Stimulated activated CD4-positive, alpha-beta T cell treated with anti-CD3 and anti-CD28 coated beads, TNF-alpha, amount 100 ng/mL, for 4 hours (primary cell): Measurements from ENCODE around the gene ZC3H4.
"Not testable (repeated sequence)": the region's sequence is repeated elsewhere in the genome, so short reads cannot be mapped to it uniquely, and the experiment has no call there.

Experiments
- DNase-seq, 3 experiments: peaks; one replicate each; pipeline ENCODE4 v3.0.0-alpha.2; 2020; ENCODE audit warnings: low read depth in 3 of 3

Gene ZC3H4

GRCh38 chr19:47112997-47113849 lies at the start of gene ZC3H4:
Gene ZC3H4, minus strand, starts transcription at chr19:47113776. Its CDS starts 1,192 bp downstream, at chr19:47112584.
- DNase-seq, result peak; percentile 93 to 100 (median 99)

GRCh38 chr19:47161876-47162489 lies 48.4 kb upstream of the ZC3H4 start:
- DNase-seq, result no peak

- DNase-seq, result no peak
Measured at GRCh38 chr19:47158879-47159503, 45.4 kb upstream of the ZC3H4 start.

- DNase-seq, result no peak
Measured at GRCh38 chr19:47158367-47158791, 44.8 kb upstream of the ZC3H4 start.

GRCh38 chr19:47157431-47158321 lies 44.1 kb upstream of the ZC3H4 start:
- DNase-seq, result no peak

GRCh38 chr19:47156861-47157430 lies 43.4 kb upstream of the ZC3H4 start:
- DNase-seq, result no peak

GRCh38 chr19:47155148-47155547 lies 41.6 kb upstream of the ZC3H4 start:
- DNase-seq, result no peak

GRCh38 chr19:47153266-47153665 lies 39.7 kb upstream of the ZC3H4 start:
- no peak for DNase-seq

GRCh38 chr19:47152632-47153031 lies 39.1 kb upstream of the ZC3H4 start:
- DNase-seq, result no peak

- no peak for DNase-seq
Measured at GRCh38 chr19:47152205-47152604, 38.6 kb upstream of the ZC3H4 start.

GRCh38 chr19:47151627-47152026 lies 38.1 kb upstream of the ZC3H4 start:
- no peak for DNase-seq

GRCh38 chr19:47146920-47147319 lies 33.3 kb upstream of the ZC3H4 start:
- DNase-seq, result no peak

GRCh38 chr19:47145639-47146486 lies 32.3 kb upstream of the ZC3H4 start:
- DNase-seq, result no peak

GRCh38 chr19:47144630-47145029 lies 31.1 kb upstream of the ZC3H4 start:
- no peak for DNase-seq

- no peak for DNase-seq
Measured at GRCh38 chr19:47143322-47144073, 29.9 kb upstream of the ZC3H4 start.

GRCh38 chr19:47142779-47143178 lies 29.2 kb upstream of the ZC3H4 start:
- DNase-seq, result no peak

GRCh38 chr19:47141695-47142094 lies 28.1 kb upstream of the ZC3H4 start:
- DNase-seq, result no peak

- DNase-seq, result not testable (repeated sequence)
Measured at GRCh38 chr19:47141252-47141651, 27.7 kb upstream of the ZC3H4 start.

- no peak for DNase-seq
Measured at GRCh38 chr19:47135156-47135555, 21.6 kb upstream of the ZC3H4 start.

GRCh38 chr19:47134545-47134944 lies 21.0 kb upstream of the ZC3H4 start:
- no peak for DNase-seq
